GM12865 (cell line): ENCODE data around the gene ELF4.
"Not testable (repeated sequence)": the region's sequence is repeated elsewhere in the genome, so short reads cannot be mapped to it uniquely, and the experiment has no call there.

Experiments used
- DNase-seq: peaks from one replicate; pipeline ENCODE4 v3.0.0; 2010; ENCODE audit warnings: low read depth
- H3K4me3 ChIP-seq: 2 replicates; pipeline ENCODE4 v1.5.1; 2011; ENCODE audit warnings: mild to moderate bottlenecking, low read depth, low read length, control low read depth
- TF ChIP-seq, protein P1 (sequence below): IDR thresholded peaks from 2 replicates; pipeline ENCODE4 v1.5.1; 2011; ENCODE audit warnings: low read length, control low read depth, low read depth, inconsistent platforms; ENCODE audit not compliant: insufficient read depth; ENCODE audit errors: missing control alignments

ELF4 gene

DNA sequence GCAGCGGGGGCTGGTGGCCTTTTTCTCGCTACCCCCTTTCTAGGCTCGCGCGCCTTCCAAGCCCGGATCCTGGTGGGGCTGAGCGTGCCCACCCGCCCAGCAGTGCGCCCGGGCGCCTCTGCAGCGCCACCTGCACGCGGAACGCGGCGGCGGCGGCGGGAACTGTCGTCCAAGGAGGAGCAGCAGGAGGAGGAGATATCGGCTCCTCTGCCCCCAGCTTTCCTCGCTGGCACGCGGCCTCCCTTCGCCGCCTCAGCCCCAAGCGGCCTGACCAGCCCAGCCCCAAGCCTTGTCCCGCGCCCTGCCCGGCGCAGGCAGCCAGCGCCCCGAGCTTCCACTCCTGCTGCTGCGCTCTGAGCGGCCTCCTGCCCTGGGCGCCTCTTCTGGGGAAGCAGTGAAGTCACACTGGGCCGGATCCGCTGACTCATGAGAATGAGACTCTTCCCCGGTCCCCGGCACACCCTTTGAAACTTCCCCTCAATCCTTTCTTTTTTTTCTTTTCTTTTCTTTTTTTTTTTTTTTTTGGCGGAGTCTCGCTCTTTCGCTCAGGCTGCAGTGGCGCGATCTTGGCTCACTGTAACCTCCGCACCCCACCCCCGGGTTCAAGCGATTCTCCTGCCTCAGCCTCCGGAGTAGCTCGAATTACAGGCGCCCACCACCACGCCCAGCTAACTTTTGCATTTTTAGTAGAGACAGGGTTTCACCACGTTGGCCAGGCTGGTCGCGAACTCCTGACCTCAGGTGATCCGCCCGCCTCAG is 10.6 kb upstream of the ELF4 start:
- peak; percentile 67 for DNase-seq
- TF ChIP-seq, protein P1, sequence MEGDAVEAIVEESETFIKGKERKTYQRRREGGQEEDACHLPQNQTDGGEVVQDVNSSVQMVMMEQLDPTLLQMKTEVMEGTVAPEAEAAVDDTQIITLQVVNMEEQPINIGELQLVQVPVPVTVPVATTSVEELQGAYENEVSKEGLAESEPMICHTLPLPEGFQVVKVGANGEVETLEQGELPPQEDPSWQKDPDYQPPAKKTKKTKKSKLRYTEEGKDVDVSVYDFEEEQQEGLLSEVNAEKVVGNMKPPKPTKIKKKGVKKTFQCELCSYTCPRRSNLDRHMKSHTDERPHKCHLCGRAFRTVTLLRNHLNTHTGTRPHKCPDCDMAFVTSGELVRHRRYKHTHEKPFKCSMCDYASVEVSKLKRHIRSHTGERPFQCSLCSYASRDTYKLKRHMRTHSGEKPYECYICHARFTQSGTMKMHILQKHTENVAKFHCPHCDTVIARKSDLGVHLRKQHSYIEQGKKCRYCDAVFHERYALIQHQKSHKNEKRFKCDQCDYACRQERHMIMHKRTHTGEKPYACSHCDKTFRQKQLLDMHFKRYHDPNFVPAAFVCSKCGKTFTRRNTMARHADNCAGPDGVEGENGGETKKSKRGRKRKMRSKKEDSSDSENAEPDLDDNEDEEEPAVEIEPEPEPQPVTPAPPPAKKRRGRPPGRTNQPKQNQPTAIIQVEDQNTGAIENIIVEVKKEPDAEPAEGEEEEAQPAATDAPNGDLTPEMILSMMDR: peak; percentile 59
- peak overlapping the region; percentile 49 for H3K4me3 ChIP-seq

DNA sequence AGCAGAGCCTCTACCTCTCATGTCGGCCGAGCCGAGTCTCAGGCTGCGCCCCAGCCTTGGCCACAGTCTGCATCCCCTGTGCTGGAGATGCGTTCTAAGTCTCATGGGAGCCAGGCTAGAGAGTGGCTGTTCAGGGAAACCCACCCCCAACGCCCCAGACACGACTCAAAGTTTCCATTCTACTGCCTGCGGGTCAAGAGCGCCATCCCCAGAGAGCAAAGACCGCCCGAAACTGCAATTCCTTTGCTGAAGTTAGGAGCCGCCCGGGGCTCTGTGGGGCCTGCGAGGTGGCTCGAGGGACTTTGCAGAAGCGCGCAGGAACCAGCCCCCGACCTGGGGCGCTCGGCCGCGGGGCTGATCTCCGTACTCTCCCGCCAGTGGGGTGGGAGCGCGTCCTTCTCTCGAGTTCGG is 10.0 kb upstream of the ELF4 start:
- TF ChIP-seq, protein P1: no peak
- H3K4me3 ChIP-seq: peak overlapping the region; percentile 49
- DNase-seq: peak; percentile 47

DNA sequence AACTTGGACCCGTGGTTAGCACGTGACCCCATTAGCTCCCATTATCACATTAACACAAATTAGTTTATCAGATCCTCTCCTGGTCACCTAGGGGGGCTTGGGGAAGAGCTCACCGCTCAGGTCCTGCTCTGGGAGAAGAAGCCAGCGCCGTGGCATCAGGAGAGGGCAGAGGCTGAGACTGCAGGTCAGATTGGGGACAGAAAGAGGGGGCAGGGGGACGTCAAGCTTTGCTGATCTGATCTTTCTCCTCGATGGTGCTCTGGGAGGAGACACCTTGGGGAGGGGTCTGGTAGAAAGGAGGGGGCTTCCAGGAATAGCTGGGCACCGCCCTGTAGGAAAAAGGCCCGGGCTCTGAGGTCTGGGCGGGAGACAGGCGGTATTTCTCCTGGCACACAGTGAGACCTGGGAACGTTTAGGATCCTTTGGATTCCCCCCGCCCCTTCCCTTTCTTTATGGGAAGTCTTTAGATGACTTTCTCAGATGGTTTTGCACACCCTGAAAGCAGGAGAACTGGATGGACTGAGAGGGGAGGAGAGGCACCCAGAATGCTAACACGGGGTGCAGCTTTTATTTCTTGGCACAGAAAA is 9.1 kb upstream of the ELF4 start:
- TF ChIP-seq, protein P1: no peak
- no peak for DNase-seq
- no peak overlapping the region for H3K4me3 ChIP-seq

DNA sequence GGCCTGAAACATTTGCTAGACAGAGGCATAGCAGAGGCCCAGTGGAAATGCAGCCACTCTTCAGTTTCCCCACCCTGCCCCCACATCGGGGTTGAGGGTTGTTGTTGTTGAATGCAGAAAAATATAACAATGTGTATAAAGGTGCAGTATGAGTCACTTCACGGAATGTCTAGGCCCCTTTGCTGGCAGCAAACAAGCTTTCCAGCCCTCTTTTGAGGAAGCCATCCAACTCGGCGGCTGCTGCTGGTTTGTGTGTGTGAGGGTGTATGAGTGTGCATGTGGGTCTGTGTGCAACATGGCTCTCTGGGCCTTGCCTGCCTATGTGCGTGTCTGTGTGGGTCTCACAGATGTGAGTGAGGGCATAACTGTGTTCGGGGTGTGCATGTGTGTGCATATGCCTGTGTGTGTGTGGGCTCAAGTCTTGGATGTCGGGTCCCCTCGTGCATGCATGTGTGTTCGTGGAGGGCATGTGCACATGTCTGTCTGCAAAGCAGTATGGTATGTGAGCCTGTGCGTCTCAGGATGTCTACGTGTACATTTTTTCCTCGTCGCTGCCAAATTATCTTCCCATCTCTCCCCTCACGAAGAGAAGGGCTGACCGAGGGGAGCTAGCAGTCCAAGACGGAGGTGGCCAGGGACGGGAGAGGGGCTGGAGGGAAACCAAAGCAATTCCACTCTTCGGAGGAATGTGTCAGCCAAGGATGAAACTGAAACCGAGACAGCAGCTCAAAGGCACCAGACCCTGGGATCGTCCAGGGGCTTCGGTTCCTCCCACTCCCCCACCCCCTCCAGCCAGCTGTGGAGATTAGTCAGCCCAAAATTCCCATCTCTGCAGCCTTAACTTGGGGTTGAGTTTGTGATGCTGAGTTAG is 8.4 kb upstream of the ELF4 start:
- no peak overlapping the region for H3K4me3 ChIP-seq
- TF ChIP-seq, protein P1: no peak
- peak; percentile 43 for DNase-seq

DNA sequence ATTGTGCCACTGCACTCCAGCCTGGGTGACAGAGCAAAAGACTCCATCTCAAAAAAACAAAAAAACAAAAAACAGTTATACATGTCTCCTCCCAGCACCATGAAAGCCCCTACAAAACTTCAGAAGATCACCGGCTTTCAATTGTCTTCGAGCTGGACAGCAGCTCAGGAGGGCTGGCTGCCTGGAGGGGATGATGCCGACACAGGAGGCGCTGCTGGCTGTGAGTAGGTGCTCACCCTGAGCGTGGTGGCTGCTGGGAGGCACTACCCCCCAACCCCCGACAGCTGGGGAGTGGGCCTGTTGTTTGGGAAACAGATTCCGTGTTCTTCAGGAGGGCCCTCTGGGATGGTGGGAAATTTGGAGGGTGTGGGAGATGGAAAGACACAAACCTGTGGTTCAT is 6.9 kb upstream of the ELF4 start:
- TF ChIP-seq, protein P1: no peak
- DNase-seq: no peak

DNA sequence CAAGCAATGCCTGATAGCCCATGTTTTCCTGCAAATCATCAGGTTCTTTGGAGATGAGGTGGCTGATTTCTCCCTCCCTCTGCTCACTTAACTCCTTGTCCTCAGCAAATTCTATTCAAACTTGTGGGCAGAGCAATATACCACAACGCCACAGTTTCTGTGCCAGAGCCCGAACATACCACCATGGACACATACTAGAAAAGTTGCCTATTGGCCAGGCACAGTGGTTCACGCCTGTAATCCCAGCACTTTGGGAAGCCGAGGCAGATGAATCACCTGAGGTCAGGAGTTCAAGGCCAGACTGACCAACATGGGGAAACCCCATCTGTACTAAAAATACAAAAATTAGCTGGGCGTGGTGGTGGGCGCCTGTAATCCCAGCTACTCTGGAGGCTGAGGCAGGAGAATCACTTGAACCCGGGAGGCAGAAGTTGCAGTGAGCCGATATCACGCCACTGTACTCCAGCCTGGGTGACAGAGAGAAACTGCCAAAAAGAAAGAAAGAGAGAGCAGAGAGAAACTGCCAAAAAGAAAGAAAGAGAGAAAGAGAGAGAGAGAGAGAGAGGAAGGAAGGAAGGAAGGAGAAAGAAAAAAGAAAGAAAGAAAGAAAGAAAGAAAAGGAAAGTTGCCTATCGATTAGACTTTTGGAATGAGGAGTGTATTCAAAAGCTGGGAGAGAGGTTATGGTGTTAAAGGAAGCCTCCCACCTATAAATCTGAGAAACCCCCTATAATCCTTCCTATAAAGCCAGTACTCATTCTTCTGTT is 5.0 kb upstream of the ELF4 start:
- H3K4me3 ChIP-seq, DNase-seq: not testable (repeated sequence)

More for the DNA sequence above, 6.9 kb upstream of the ELF4 start:
- no peak overlapping the region for H3K4me3 ChIP-seq

DNA sequence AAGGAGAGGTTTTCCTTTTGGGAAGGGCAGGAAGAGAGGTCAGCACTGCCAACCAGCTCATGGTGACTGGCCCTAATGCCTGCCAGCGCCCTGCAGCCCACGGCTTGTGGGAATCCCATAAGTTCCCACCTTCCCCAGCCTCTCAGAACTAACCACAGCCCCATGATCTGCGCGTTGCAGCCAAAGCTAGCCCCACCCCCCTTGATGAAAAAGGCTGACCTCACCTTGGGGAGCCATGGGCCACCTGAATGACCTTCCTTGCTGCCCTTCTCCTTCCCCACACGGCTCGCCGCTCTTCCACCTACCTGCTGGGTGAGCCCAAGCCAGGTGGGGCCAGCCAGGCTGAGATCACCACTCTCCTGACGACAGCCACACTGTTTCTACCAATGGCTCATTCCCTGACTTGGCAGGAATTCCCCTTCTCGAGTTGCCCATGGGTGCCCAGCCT is 3.9 kb upstream of the ELF4 start:
- DNase-seq: peak; percentile 32
- no peak overlapping the region for H3K4me3 ChIP-seq
- TF ChIP-seq, protein P1: no peak
